ENCODE results near the gene RGL3.

DNA sequence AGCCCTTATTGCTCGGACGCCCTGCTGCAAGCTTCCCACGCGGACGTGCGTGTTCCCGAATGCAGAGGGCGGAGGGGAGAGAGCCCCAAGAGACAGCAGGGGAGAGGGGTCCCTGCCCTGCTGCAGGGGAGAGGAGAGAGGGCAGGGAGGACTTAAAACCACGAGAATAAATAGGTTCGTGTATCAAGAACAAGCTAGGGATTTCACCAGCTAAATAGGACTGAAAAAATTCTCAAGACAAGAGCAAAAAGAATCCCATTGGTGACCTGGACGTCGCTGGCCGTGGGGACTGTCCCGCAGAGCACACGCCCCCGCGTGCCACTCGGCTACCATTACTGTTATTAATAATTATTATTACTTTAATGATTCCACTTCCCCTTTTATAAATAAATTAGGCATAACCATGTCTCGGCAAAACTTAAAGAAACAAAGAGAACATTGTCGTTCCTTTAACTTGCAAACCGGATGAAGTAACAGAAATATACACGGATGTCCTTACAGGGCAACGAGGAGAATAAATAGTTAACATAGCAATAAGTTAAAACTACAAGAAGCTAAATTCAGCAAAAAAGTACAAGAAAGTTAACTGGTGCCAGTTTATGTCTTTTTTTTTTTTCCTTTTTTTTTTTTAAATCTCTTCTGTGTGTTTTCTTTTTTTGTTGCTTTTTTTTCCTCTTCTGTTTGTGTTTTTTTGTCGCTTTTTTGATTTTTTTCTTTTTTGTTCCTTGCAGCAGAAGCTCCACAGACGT, 32.9 kb upstream of the RGL3 start:
- no peak for TF ChIP-seq EP300 (IDR thresholded peaks at IDR 0.05)
- TF ChIP-seq POLR2A (IDR thresholded peaks at IDR 0.05) = no peak
- no peak for TF ChIP-seq POLR2AphosphoS5 (IDR thresholded peaks at IDR 0.05)
- TF ChIP-seq CTCF (IDR thresholded peaks at IDR 0.05) = no peak

Measured in gastroesophageal sphincter (tissue), 3 donors.